ENCODE data around the gene RC3H1.
"Not testable (repeated sequence)": the region's sequence is repeated elsewhere in the genome, so short reads cannot be mapped to it uniquely, and the experiment has no call there.

The RC3H1 gene

GRCh38 chr1:173946380-173946921 lies 75.7 kb downstream of the RC3H1 start:
- Histone ChIP-seq H3K4me3 (replicated peaks; ENCODE audit: insufficient read depth, low read length) (no peak overlapping the region), H3K27ac (replicated peaks) (no peak overlapping the region), H3K27me3 (ENCODE audit: insufficient read depth, poor library complexity, severe bottlenecking) (no peaks in the 10 kb centered on the region)
- TF ChIP-seq POLR2AphosphoS5 (IDR thresholded peaks at IDR 0.05; ENCODE audit: low read depth) = no peak
- no peak for TF ChIP-seq GABPA (IDR thresholded peaks at IDR 0.05; ENCODE audit: low read depth)
- DNase-seq (ENCODE audit: low read depth in 1 of 2, low spot score in 1 of 2) = peak in 1 of 2 experiments; percentile 14

GRCh38 chr1:173937062-173937461 lies 85.1 kb downstream of the RC3H1 start:
- no peak for DNase-seq (ENCODE audit: low read depth in 1 of 2, low spot score in 1 of 2)
- TF ChIP-seq, protein P1, sequence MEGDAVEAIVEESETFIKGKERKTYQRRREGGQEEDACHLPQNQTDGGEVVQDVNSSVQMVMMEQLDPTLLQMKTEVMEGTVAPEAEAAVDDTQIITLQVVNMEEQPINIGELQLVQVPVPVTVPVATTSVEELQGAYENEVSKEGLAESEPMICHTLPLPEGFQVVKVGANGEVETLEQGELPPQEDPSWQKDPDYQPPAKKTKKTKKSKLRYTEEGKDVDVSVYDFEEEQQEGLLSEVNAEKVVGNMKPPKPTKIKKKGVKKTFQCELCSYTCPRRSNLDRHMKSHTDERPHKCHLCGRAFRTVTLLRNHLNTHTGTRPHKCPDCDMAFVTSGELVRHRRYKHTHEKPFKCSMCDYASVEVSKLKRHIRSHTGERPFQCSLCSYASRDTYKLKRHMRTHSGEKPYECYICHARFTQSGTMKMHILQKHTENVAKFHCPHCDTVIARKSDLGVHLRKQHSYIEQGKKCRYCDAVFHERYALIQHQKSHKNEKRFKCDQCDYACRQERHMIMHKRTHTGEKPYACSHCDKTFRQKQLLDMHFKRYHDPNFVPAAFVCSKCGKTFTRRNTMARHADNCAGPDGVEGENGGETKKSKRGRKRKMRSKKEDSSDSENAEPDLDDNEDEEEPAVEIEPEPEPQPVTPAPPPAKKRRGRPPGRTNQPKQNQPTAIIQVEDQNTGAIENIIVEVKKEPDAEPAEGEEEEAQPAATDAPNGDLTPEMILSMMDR (IDR thresholded peaks at IDR 0.05; ENCODE audit: insufficient read depth, low read length) = no peak
- no peak for TF ChIP-seq GABPA (IDR thresholded peaks at IDR 0.05; ENCODE audit: low read depth)
- no peak for TF ChIP-seq SPI1 (IDR thresholded peaks at IDR 0.05; ENCODE audit: borderline replicate concordance, low read depth)
- TF ChIP-seq POLR2AphosphoS5 (IDR thresholded peaks at IDR 0.05; ENCODE audit: low read depth) = no peak
- TF ChIP-seq, protein P2, sequence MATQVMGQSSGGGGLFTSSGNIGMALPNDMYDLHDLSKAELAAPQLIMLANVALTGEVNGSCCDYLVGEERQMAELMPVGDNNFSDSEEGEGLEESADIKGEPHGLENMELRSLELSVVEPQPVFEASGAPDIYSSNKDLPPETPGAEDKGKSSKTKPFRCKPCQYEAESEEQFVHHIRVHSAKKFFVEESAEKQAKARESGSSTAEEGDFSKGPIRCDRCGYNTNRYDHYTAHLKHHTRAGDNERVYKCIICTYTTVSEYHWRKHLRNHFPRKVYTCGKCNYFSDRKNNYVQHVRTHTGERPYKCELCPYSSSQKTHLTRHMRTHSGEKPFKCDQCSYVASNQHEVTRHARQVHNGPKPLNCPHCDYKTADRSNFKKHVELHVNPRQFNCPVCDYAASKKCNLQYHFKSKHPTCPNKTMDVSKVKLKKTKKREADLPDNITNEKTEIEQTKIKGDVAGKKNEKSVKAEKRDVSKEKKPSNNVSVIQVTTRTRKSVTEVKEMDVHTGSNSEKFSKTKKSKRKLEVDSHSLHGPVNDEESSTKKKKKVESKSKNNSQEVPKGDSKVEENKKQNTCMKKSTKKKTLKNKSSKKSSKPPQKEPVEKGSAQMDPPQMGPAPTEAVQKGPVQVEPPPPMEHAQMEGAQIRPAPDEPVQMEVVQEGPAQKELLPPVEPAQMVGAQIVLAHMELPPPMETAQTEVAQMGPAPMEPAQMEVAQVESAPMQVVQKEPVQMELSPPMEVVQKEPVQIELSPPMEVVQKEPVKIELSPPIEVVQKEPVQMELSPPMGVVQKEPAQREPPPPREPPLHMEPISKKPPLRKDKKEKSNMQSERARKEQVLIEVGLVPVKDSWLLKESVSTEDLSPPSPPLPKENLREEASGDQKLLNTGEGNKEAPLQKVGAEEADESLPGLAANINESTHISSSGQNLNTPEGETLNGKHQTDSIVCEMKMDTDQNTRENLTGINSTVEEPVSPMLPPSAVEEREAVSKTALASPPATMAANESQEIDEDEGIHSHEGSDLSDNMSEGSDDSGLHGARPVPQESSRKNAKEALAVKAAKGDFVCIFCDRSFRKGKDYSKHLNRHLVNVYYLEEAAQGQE (IDR thresholded peaks at IDR 0.05; ENCODE audit: insufficient replicate concordance, low read depth) = no peak
- no peak overlapping the region for H3K4me3 ChIP-seq (replicated peaks; ENCODE audit: insufficient read depth, low read length)
- no peak overlapping the region for H3K27ac ChIP-seq (replicated peaks)
- no peaks in the 10 kb centered on the region for H3K27me3 ChIP-seq (ENCODE audit: insufficient read depth, poor library complexity, severe bottlenecking)

GRCh38 chr1:173934440-173934839 lies 87.7 kb downstream of the RC3H1 start:
- H3K27me3 ChIP-seq (ENCODE audit: insufficient read depth, poor library complexity, severe bottlenecking) = no peaks in the 10 kb centered on the region
- no peak overlapping the region for H3K4me3 ChIP-seq (replicated peaks; ENCODE audit: insufficient read depth, low read length)
- TF ChIP-seq SPI1 (IDR thresholded peaks at IDR 0.05; ENCODE audit: borderline replicate concordance, low read depth) (no peak), GABPA (IDR thresholded peaks at IDR 0.05; ENCODE audit: low read depth) (no peak), POLR2AphosphoS5 (IDR thresholded peaks at IDR 0.05; ENCODE audit: low read depth) (no peak)
- TF ChIP-seq, protein P1 (IDR thresholded peaks at IDR 0.05; ENCODE audit: insufficient read depth, low read length) = no peak
- TF ChIP-seq, protein P2 (IDR thresholded peaks at IDR 0.05; ENCODE audit: insufficient replicate concordance, low read depth) = no peak
- no peak for DNase-seq (ENCODE audit: low read depth in 1 of 2, low spot score in 1 of 2)
- H3K27ac ChIP-seq (replicated peaks) = no peak overlapping the region

GRCh38 chr1:173930541-173930940 lies 91.6 kb downstream of the RC3H1 start:
- H3K27me3 ChIP-seq (ENCODE audit: insufficient read depth, poor library complexity, severe bottlenecking) = not testable (repeated sequence)

More at GRCh38 chr1:173930541-173930940, 91.6 kb downstream of the RC3H1 start:
- DNase-seq (ENCODE audit: low read depth in 1 of 2, low spot score in 1 of 2); H3K4me3 ChIP-seq (replicated peaks; ENCODE audit: insufficient read depth, low read length); H3K27ac ChIP-seq (replicated peaks): not testable (repeated sequence)
